NT2/D1 (cell line): ENCODE data around the gene FNDC3B.

Experiments used
- SUZ12 ChIP-seq: IDR thresholded peaks from 2 replicates; pipeline ENCODE4 v1.6.1; 2011; ENCODE audit not compliant: insufficient read length, insufficient read depth; ENCODE audit errors: extremely low read depth
- YY1 ChIP-seq: IDR thresholded peaks from 2 replicates; pipeline ENCODE4 v1.6.1; 2011; ENCODE audit not compliant: insufficient read length, insufficient read depth
- ZNF274 ChIP-seq: IDR thresholded peaks from 2 replicates; pipeline ENCODE4 v1.6.1; 2011; ENCODE audit warnings: mild to moderate bottlenecking, low read depth, low read length

- no peak for TF ChIP-seq ZNF274
- TF ChIP-seq YY1: no peak
- TF ChIP-seq SUZ12: no peak
These were observed 176.9 kb downstream of the FNDC3B start for GRCh38 chr3:172216267-172216666.
